Natural killer cell (primary cell): ENCODE results near the gene LCT. TPM values are rescaled to one million over a fixed set of nuclear protein-coding genes. Genes with fewer than 3 reads are reported as not detected.

Experiments used
- ATAC-seq, 3 donors: fragments of 150-1000 bp in 2 of 3; fragments of 200-7000 bp in 1 of 3; cut with Tn5 transposase; 1 replicate in 1 of 3; 2 replicates in 2 of 3; pipeline ENCODE4 v1.10.0; 2021; ENCODE audit warnings: mild to moderate bottlenecking in 2 of 3, moderate library complexity in 2 of 3
- DNase-seq, 2 donors: peaks; one replicate each; pipeline versions ENCODE4 v3.0.0 to v3.0.0-alpha.2; 2013 to 2021; ENCODE audit warnings: mixed read lengths in 1 of 2
- H3K27ac ChIP-seq: one replicate; pipeline ENCODE4 v1.5.1; 2013; ENCODE audit warnings: mild to moderate bottlenecking, low read length
- H3K27me3 ChIP-seq: one replicate; pipeline ENCODE4 v1.6.1; 2013; ENCODE audit warnings: low read length; ENCODE audit not compliant: control insufficient read depth, insufficient read depth
- H3K36me3 ChIP-seq: one replicate; pipeline ENCODE4 v1.6.1; 2013; ENCODE audit warnings: low read length; ENCODE audit not compliant: control insufficient read depth, insufficient read depth
- H3K4me1 ChIP-seq: one replicate; pipeline ENCODE4 v1.6.1; 2013; ENCODE audit warnings: low read length; ENCODE audit not compliant: control insufficient read depth, insufficient read depth
- H3K4me3 ChIP-seq: one replicate; pipeline ENCODE4 v1.5.1; 2013; ENCODE audit warnings: low read length
- H3K9me3 ChIP-seq: one replicate; pipeline ENCODE4 v1.6.1; 2013; ENCODE audit warnings: low read length; ENCODE audit not compliant: control insufficient read depth, insufficient read depth
- H3K27ac Mint-ChIP-seq, 2 donors: one replicate each; pipeline ENCODE4 v1.8.0; 2022; ENCODE audit warnings: mild to moderate bottlenecking in 2 of 2, mixed read lengths in 2 of 2, moderate library complexity in 1 of 2
- H3K27me3 Mint-ChIP-seq, 2 donors: one replicate each; pipeline ENCODE4 v1.8.0; 2022; ENCODE audit warnings: low read depth in 2 of 2, mixed read lengths in 2 of 2
- H3K36me3 Mint-ChIP-seq: one replicate; pipeline ENCODE4 v1.8.0; 2022; ENCODE audit warnings: mixed read lengths
- H3K4me1 Mint-ChIP-seq, 2 donors: one replicate each; pipeline ENCODE4 v1.8.0; 2022; ENCODE audit warnings: mixed read lengths in 2 of 2
- H3K4me3 Mint-ChIP-seq: one replicate; pipeline ENCODE4 v1.8.0; 2022; ENCODE audit warnings: mild to moderate bottlenecking, moderate library complexity, mixed read lengths
- H3K9me3 Mint-ChIP-seq, 2 donors: one replicate each; pipeline ENCODE4 v1.8.0; 2022; ENCODE audit warnings: mixed read lengths in 2 of 2
- WGBS: methylation state at CpG from one replicate; pipeline ENCODE4 v1.1.7; 2013; ENCODE audit warnings: missing lambda C conversion rate; ENCODE audit not compliant: insufficient coverage; 5-methylcytosine and 5-hydroxymethylcytosine counted together
- intact Hi-C: fragments of 100-400 bp; cut with micrococcal nuclease; formaldehyde crosslinking; loops from one replicate; pipeline ENCODE4 v1.14.2; 2022
- total RNA-seq, 4 donors: library from RNA; stranded (reverse); fragments of 120-200 nt in 1 of 4; gene quantifications; one replicate each; pipeline versions ENCODE4 v1.2.3 to v1.2.4, GENCODE V29; 2013 to 2022
- TF ChIP-seq, protein P1 (sequence below): fragments of 200-600 bp; IDR thresholded peaks from one replicate; pipeline ENCODE4 v1.8.0; 2022; ENCODE audit warnings: antibody characterized with exemption

Gene LCT
- total RNA-seq, 3 donors from 2014 or later (not counting 1 experiment from before 2014, with no cell fraction given) = 0.05 TPM; not detected in 2

DNA sequence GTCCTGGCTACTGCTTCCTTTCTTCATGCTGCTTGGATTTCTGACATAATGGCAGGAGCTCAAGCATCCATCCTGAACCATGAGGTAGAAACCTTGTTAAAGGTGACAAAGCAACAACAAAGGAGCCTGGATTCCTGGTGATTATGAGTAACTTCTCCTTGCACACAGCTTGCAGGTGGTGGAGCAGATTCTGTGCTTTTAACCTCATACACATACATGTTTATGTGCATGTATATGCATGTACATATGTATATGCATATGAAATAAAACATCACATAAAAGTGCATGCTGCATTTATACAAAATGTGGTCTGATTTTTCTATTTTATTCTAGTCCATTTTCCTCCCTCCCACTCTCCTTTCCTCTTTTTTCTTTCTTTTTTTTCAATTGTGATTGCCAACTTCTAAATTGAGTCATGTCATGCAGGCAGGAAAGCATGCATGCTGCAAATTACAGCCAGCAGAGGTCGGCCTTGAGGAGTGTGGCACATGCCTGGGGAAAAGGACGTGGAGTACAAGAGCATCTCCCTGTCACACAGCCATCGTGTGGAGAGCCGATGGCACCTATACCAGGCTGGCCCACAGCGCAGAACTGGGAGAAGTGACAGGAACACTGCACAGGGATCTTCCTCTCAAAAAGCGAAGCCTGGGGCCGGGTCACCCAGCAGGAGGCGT, 17.9 kb downstream of the LCT start:
- H3K4me1 Mint-ChIP-seq = peaks cover 6% of the 10 kb centered on the region in 2 donors
- no peaks in the 10 kb centered on the region for H3K27me3 Mint-ChIP-seq
- intact Hi-C loops = no loop called here
- Histone ChIP-seq H3K4me3 (no peak overlapping the region), H3K9me3 (peaks cover 6% of the 10 kb centered on the region), H3K36me3 (no peaks in the 10 kb centered on the region), H3K27me3 (no peaks in the 10 kb centered on the region), H3K4me1 (peaks cover 12% of the 10 kb centered on the region), H3K27ac (no peak overlapping the region)
- TF ChIP-seq, protein P1, sequence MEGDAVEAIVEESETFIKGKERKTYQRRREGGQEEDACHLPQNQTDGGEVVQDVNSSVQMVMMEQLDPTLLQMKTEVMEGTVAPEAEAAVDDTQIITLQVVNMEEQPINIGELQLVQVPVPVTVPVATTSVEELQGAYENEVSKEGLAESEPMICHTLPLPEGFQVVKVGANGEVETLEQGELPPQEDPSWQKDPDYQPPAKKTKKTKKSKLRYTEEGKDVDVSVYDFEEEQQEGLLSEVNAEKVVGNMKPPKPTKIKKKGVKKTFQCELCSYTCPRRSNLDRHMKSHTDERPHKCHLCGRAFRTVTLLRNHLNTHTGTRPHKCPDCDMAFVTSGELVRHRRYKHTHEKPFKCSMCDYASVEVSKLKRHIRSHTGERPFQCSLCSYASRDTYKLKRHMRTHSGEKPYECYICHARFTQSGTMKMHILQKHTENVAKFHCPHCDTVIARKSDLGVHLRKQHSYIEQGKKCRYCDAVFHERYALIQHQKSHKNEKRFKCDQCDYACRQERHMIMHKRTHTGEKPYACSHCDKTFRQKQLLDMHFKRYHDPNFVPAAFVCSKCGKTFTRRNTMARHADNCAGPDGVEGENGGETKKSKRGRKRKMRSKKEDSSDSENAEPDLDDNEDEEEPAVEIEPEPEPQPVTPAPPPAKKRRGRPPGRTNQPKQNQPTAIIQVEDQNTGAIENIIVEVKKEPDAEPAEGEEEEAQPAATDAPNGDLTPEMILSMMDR = no peak
- H3K4me3 Mint-ChIP-seq = no peak overlapping the region
- no peak for ATAC-seq
- peak in 1 of 2 donors; percentile 31 for DNase-seq
- H3K9me3 Mint-ChIP-seq = no peaks in the 10 kb centered on the region
- no peak overlapping the region for H3K27ac Mint-ChIP-seq
- H3K36me3 Mint-ChIP-seq = no peaks in the 10 kb centered on the region
- WGBS = 86% methylated on average over 8 of the region's 8 CpGs

DNA sequence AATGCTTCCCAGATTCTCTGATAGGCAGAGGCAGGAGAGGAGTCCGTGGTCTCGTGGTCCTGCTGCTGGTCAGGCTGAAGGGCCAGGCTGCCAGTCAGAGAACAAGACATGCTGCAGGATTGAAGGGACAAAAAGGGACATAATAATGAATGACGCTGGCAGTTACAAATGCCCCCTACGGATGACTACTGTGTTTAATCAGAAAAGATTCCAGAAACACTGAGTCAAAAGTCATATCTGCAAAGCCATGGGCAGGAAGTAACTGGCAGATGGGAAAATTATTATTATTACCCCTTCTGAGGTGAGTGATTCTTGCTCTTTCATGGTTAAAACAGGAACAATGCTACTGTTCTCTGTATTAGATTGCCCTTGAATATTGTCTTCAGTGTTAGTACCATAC, 19.0 kb downstream of the LCT start:
- H3K4me3 Mint-ChIP-seq = no peak overlapping the region
- H3K27ac Mint-ChIP-seq = no peak overlapping the region
- no peak for DNase-seq
- H3K9me3 ChIP-seq = peaks cover 4% of the 10 kb centered on the region
- whole genome bisulfite sequencing = 79% methylated on average over 4 of the region's 4 CpGs
- intact Hi-C loops = no loop called here
- H3K36me3 Mint-ChIP-seq = no peaks in the 10 kb centered on the region
- H3K27ac ChIP-seq = no peak overlapping the region
- H3K36me3 ChIP-seq = no peaks in the 10 kb centered on the region
- H3K27me3 ChIP-seq = no peaks in the 10 kb centered on the region
- no peaks in the 10 kb centered on the region for H3K9me3 Mint-ChIP-seq
- peaks cover 6% of the 10 kb centered on the region in 2 donors for H3K4me1 Mint-ChIP-seq
- no peaks in the 10 kb centered on the region for H3K27me3 Mint-ChIP-seq
- no peak overlapping the region for H3K4me3 ChIP-seq
- no peak for ATAC-seq
- TF ChIP-seq, protein P1 = no peak
- H3K4me1 ChIP-seq = peaks cover 12% of the 10 kb centered on the region

DNA sequence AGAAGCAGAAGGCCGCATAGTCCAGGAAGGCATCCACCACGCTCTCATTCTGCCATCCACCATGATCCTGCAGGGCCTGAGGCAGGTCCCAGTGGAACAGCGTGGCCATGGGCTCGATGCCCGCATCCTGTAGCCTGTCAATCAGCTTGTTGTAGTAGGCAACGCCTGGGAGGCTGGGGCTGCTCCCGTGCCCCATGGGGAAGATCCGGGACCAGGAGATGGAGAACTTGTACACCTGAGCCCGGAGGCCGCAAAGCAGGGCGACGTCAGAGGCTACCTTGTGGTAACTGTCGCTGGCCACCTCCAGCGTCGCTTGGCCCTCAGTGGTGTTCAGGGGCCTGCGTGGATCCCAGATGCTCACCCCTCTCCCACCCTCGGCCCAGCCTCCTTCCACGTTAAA, 19.5 kb downstream of the LCT start:
- 97% methylated on average over 18 of the region's 18 CpGs for WGBS
- intact Hi-C loops = no loop called here
- ATAC-seq = no peak

More for the DNA sequence above, 19.5 kb downstream of the LCT start:
- peaks cover 6% of the 10 kb centered on the region in 2 donors for H3K4me1 Mint-ChIP-seq
- TF ChIP-seq, protein P1 = no peak
- Histone ChIP-seq H3K4me3 (no peak overlapping the region), H3K4me1 (peaks cover 12% of the 10 kb centered on the region), H3K9me3 (no peaks in the 10 kb centered on the region), H3K27me3 (no peaks in the 10 kb centered on the region), H3K27ac (no peak overlapping the region), H3K36me3 (no peaks in the 10 kb centered on the region)
- no peaks in the 10 kb centered on the region for H3K27me3 Mint-ChIP-seq
- no peaks in the 10 kb centered on the region for H3K36me3 Mint-ChIP-seq
- no peak for DNase-seq
- no peak overlapping the region for H3K4me3 Mint-ChIP-seq
- H3K9me3 Mint-ChIP-seq = no peaks in the 10 kb centered on the region
- no peak overlapping the region for H3K27ac Mint-ChIP-seq
